Epithelial cell of umbilical artery (primary cell): ENCODE data around the gene OR5AU1. TPM values are rescaled to one million over a fixed set of nuclear protein-coding genes. Genes with fewer than 3 reads are reported as not detected.

ENCODE experiments used
- total RNA-seq: library from RNA; depleted of rRNA; stranded (reverse); fragments of >200 nt; gene quantifications from 2 replicates; pipeline ENCODE4 v1.2.3, GENCODE V29; 2014

Gene OR5AU1
- total RNA-seq: not detected in 2 replicates

GRCh38 chr14:21155963-21156362, at the start of gene OR5AU1:
Gene OR5AU1, minus strand, starts transcription at chr14:21156063. Its CDS starts 191 bp downstream, at chr14:21155872.

Other genes with a start within 250 kb of the OR5AU1 start
- not detected in 2 replicates for gene RNASE2, start 200.6 kb downstream of the OR5AU1 start, total RNA-seq
- gene METTL17, start 166.1 kb downstream of the OR5AU1 start, total RNA-seq: 41.6 and 42.6 TPM in 2 replicates
- not detected in 2 replicates for gene SLC39A2, start 156.8 kb downstream of the OR5AU1 start, total RNA-seq
- gene NDRG2, start 131.0 kb downstream of the OR5AU1 start, total RNA-seq: 0.32 TPM in 1 of 2 replicates, not detected in the other
- not detected in 2 replicates for gene TPPP2, start 125.8 kb downstream of the OR5AU1 start, total RNA-seq
- gene RNASE13, start 121.3 kb downstream of the OR5AU1 start, total RNA-seq: not detected in 2 replicates
- not detected in 2 replicates for gene RNASE7, start 113.7 kb downstream of the OR5AU1 start, total RNA-seq
- not detected in 2 replicates for gene RNASE8, start 98.2 kb downstream of the OR5AU1 start, total RNA-seq
- gene ARHGEF40, start 85.8 kb downstream of the OR5AU1 start, total RNA-seq: 7.8 and 8.7 TPM in 2 replicates
- gene ZNF219, start 57.4 kb downstream of the OR5AU1 start, total RNA-seq: 2.3 and 3.8 TPM in 2 replicates
- not detected in 2 replicates for gene TMEM253, start 55.0 kb downstream of the OR5AU1 start, total RNA-seq
- 714 and 948 TPM in 2 replicates for gene HNRNPC, start 113.4 kb upstream of the OR5AU1 start, total RNA-seq
- gene RPGRIP1, start 124.0 kb upstream of the OR5AU1 start, total RNA-seq: not detected in 2 replicates
- 97.1 and 148 TPM in 2 replicates for gene SUPT16H, start 228.0 kb upstream of the OR5AU1 start, total RNA-seq